ENCODE measurements around the gene ATG10.

DNA sequence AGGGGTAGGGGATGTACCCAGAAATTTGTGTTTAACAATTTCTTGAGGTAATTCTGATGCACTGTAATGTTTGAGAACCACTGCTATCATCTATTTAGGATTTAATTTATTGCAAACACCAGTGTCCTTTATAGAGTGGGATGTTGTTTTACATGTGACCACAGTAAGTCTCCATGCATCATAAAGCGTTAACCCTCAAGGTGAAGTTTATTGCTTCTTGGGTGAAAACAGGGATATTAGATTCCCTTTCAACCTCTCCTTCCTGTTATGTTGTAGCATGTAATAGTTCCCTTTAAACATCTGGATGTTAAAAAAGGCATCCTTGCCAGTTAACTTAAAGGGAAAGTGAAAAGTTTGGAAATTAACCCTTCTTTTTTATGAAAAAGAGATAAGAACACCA lies 35.8 kb upstream of the ATG10 start:
- TF ChIP-seq POLR2A (IDR thresholded peaks at IDR 0.05; ENCODE audit: extremely low read depth, insufficient read length) (no peak), CTCF (IDR thresholded peaks at IDR 0.05; ENCODE audit: low read depth, low read length) (no peak)
